HUDEP-2 (cell line): ENCODE results near the gene NEK5.
A peak's percentile ranks its signal among the peaks of the same experiment; 100 is the strongest.
"Not testable (repeated sequence)": the region's sequence is repeated elsewhere in the genome, so short reads cannot be mapped to it uniquely, and the experiment has no call there.

Source experiments
- DNase-seq, 76 experiments: peaks; one replicate each; lab custom pipeline; 2025; ENCODE audit not compliant: unreplicated experiment in 76 of 76; lab: John Stamatoyannopoulos, UW

NEK5 gene

GRCh38 chr13:52128714-52129700, at the start of gene NEK5:
NEK5 (minus strand) TSS chr13:52129073; CDS start chr13:52127482, 1,591 bp downstream.
- peak in 56 of 76 experiments; percentile 3 to 79 (median 47) for DNase-seq

- DNase-seq: no peak
Observed at GRCh38 chr13:52177276-52177675, 48.4 kb upstream of the NEK5 start.

GRCh38 chr13:52173970-52174369, 45.1 kb upstream of the NEK5 start:
- DNase-seq: not testable (repeated sequence)

- DNase-seq: no peak
Observed at GRCh38 chr13:52173373-52173772, 44.5 kb upstream of the NEK5 start.

- not testable (repeated sequence) for DNase-seq
Observed at GRCh38 chr13:52171686-52172085, 42.8 kb upstream of the NEK5 start.

- DNase-seq: not testable (repeated sequence)
Observed at GRCh38 chr13:52170828-52171391, 42.0 kb upstream of the NEK5 start.

GRCh38 chr13:52169839-52170238, 41.0 kb upstream of the NEK5 start:
- DNase-seq: no peak

- no peak for DNase-seq
Observed at GRCh38 chr13:52165411-52165810, 36.5 kb upstream of the NEK5 start.

GRCh38 chr13:52164989-52165388, 36.1 kb upstream of the NEK5 start:
- DNase-seq: no peak

GRCh38 chr13:52163878-52164277, 35.0 kb upstream of the NEK5 start:
- DNase-seq: not testable (repeated sequence)

- DNase-seq: peak in 2 of 76 experiments; percentile 7 to 15
Observed at GRCh38 chr13:52162279-52163101, 33.6 kb upstream of the NEK5 start.

GRCh38 chr13:52161181-52161646, 32.3 kb upstream of the NEK5 start:
- no peak for DNase-seq

GRCh38 chr13:52160506-52160905, 31.6 kb upstream of the NEK5 start:
- DNase-seq: no peak

- DNase-seq: no peak
Observed at GRCh38 chr13:52160053-52160452, 31.2 kb upstream of the NEK5 start.

- peak in 66 of 76 experiments; percentile 4 to 71 (median 46) for DNase-seq
Observed at GRCh38 chr13:52159159-52159982, 30.5 kb upstream of the NEK5 start, which contains the start of gene NEK3. NEK3 (minus strand) TSS chr13:52159597; CDS start chr13:52156191, 3,406 bp downstream.

- peak in 8 of 76 experiments; percentile 3 to 40 (median 17) for DNase-seq
Observed at GRCh38 chr13:52158629-52159158, 29.8 kb upstream of the NEK5 start.

- peak in 9 of 76 experiments; percentile 1 to 36 (median 8) for DNase-seq
Observed at GRCh38 chr13:52156724-52157261, 27.9 kb upstream of the NEK5 start.

- DNase-seq: no peak
Observed at GRCh38 chr13:52155177-52155576, 26.3 kb upstream of the NEK5 start.

- no peak for DNase-seq
Observed at GRCh38 chr13:52147225-52147624, 18.4 kb upstream of the NEK5 start.
